ENCODE data around the gene SLC22A12.

SLC22A12 gene

GRCh38 chr11:64605656-64606585, 14.9 kb downstream of the SLC22A12 start:
- DNase-seq = no peak

- no peak for DNase-seq
These were observed 15.9 kb downstream of the SLC22A12 start for GRCh38 chr11:64606796-64607380.

GRCh38 chr11:64607381-64607985, 16.5 kb downstream of the SLC22A12 start:
- DNase-seq = no peak

GRCh38 chr11:64608046-64608445, 17.0 kb downstream of the SLC22A12 start:
- no peak for DNase-seq

- no peak for DNase-seq
These were observed 17.6 kb downstream of the SLC22A12 start for GRCh38 chr11:64608636-64609035.

GRCh38 chr11:64609436-64610047, 18.5 kb downstream of the SLC22A12 start:
- DNase-seq = no peak

GRCh38 chr11:64610596-64610995, 19.6 kb downstream of the SLC22A12 start:
- DNase-seq = no peak

- no peak for DNase-seq
These were observed 20.2 kb downstream of the SLC22A12 start for GRCh38 chr11:64611176-64611575.

GRCh38 chr11:64611869-64612646, 21.0 kb downstream of the SLC22A12 start:
- no peak for DNase-seq

GRCh38 chr11:64613648-64614047, 22.6 kb downstream of the SLC22A12 start:
- no peak for DNase-seq

GRCh38 chr11:64614917-64615316, 23.9 kb downstream of the SLC22A12 start:
- DNase-seq = no peak

GRCh38 chr11:64616817-64617216, 25.8 kb downstream of the SLC22A12 start:
- no peak for DNase-seq

GRCh38 chr11:64619196-64619595, 28.2 kb downstream of the SLC22A12 start:
- no peak for DNase-seq

- peak; percentile 77 for DNase-seq
These were observed 28.9 kb downstream of the SLC22A12 start for GRCh38 chr11:64619811-64620380.

GRCh38 chr11:64620381-64620971, 29.5 kb downstream of the SLC22A12 start:
- no peak for DNase-seq

GRCh38 chr11:64621283-64622019, 30.4 kb downstream of the SLC22A12 start:
- DNase-seq = no peak

- no peak for DNase-seq
These were observed 31.7 kb downstream of the SLC22A12 start for GRCh38 chr11:64622681-64623080.

GRCh38 chr11:64624883-64625481, 34.0 kb downstream of the SLC22A12 start:
- DNase-seq = no peak

- no peak for DNase-seq
These were observed 35.6 kb downstream of the SLC22A12 start for GRCh38 chr11:64626637-64627036.

GRCh38 chr11:64627371-64627770, 36.4 kb downstream of the SLC22A12 start:
- DNase-seq = no peak

GRCh38 chr11:64628596-64628995, 37.6 kb downstream of the SLC22A12 start:
- no peak for DNase-seq
